ENCODE data around the gene STEAP4.

STEAP4 gene

GRCh38 chr7:88306590-88307048 is at the start of gene STEAP4:
Gene STEAP4, minus strand, starts transcription at chr7:88306894. Its CDS starts 22,625 bp downstream, at chr7:88284269.
- in situ Hi-C loops (cut with HindIII; ENCODE audit: low pct_unique_long_range_greater_than_20kb, low sequenced_read_pairs), result no loop called here
- peak; percentile 17 to 83 for DNase-seq (ENCODE audit: low read depth in 1 of 2, low spot score in 1 of 2)
- no peak for TF ChIP-seq JUND (IDR thresholded peaks at IDR 0.05; ENCODE audit: low read depth)

DNA sequence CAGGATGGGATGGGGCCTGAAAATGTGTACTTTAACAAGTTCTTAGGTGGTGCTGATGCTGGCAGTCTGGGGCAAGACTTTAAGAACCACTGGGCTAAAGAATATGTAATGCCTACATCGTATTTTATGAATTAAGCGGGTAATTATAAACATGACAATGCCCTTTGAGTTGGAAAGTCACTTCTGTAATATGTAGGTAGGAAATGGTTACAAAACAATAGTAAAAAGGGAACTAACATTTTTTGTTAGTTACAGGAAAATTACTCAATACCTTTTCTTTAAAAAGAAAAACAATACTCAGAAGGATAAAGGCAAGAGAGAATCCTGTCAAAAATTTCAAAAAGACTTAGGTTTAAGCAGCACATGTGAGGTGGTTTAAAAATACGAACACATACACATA is 48.3 kb upstream of the STEAP4 start:
- in situ Hi-C loops (cut with HindIII; ENCODE audit: low pct_unique_long_range_greater_than_20kb, low sequenced_read_pairs), result no loop called here
- DNase-seq (ENCODE audit: low read depth in 1 of 2, low spot score in 1 of 2), result no peak

DNA sequence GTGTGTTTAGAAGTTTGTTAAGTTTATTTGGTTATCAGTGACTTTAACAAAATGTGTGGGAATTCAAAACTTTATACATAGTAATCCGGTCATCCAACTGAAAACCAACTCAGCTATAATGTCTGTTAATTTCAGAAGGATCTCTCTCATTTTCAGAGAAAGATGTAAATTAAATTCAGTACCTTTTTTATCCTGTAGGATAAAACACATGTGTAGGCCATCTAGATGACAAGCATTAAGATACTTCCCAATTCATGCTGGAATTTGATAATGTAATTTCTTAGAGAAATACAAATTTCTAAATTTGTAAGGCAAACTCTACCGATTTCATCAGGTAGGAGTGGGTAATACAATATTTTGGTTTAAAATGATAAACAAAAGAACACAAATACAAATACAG is 43.4 kb upstream of the STEAP4 start:
- in situ Hi-C loops (cut with HindIII; ENCODE audit: low pct_unique_long_range_greater_than_20kb, low sequenced_read_pairs), result no loop called here
- no peak for DNase-seq (ENCODE audit: low read depth in 1 of 2, low spot score in 1 of 2)
- TF ChIP-seq JUND (IDR thresholded peaks at IDR 0.05; ENCODE audit: low read depth), result no peak

More for the DNA sequence above, 48.3 kb upstream of the STEAP4 start:
- no peak for TF ChIP-seq JUND (IDR thresholded peaks at IDR 0.05; ENCODE audit: low read depth)

DNA sequence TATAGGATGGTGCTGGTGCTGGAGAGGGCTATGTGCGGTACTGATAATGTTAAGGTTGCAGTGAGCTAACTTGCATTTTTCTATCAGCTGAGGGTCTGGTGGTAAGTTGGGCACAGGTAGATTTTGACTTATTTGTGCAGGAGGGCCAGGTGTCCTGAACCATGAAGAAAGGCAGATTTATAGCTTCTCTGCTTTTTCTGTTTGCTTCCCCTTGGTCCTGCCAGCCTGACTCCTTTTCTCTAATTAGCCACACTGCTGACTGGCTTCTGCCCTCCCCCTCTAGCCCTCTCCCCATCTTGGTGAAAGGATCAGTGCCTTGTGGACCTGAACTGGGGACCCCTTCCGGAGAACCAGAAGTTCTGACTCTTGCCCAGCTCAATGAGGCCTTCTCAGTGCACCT is 40.8 kb upstream of the STEAP4 start:
- in situ Hi-C loops (cut with HindIII; ENCODE audit: low pct_unique_long_range_greater_than_20kb, low sequenced_read_pairs), result no loop called here
- DNase-seq (ENCODE audit: low read depth in 1 of 2, low spot score in 1 of 2), result no peak
- TF ChIP-seq JUND (IDR thresholded peaks at IDR 0.05; ENCODE audit: low read depth), result no peak

GRCh38 chr7:88347090-88347489 is 40.4 kb upstream of the STEAP4 start:
- no peak for DNase-seq (ENCODE audit: low read depth in 1 of 2, low spot score in 1 of 2)
- no peak for TF ChIP-seq JUND (IDR thresholded peaks at IDR 0.05; ENCODE audit: low read depth)
- in situ Hi-C loops (cut with HindIII; ENCODE audit: low pct_unique_long_range_greater_than_20kb, low sequenced_read_pairs), result no loop called here

GRCh38 chr7:88346357-88346756 is 39.7 kb upstream of the STEAP4 start:
- no peak for DNase-seq (ENCODE audit: low read depth in 1 of 2, low spot score in 1 of 2)
- TF ChIP-seq JUND (IDR thresholded peaks at IDR 0.05; ENCODE audit: low read depth), result no peak
- in situ Hi-C loops (cut with HindIII; ENCODE audit: low pct_unique_long_range_greater_than_20kb, low sequenced_read_pairs), result no loop called here

GRCh38 chr7:88344956-88345832 is 38.5 kb upstream of the STEAP4 start:
- in situ Hi-C loops (cut with HindIII; ENCODE audit: low pct_unique_long_range_greater_than_20kb, low sequenced_read_pairs), result no loop called here
- no peak for TF ChIP-seq JUND (IDR thresholded peaks at IDR 0.05; ENCODE audit: low read depth)
- DNase-seq (ENCODE audit: low read depth in 1 of 2, low spot score in 1 of 2), result no peak

DNA sequence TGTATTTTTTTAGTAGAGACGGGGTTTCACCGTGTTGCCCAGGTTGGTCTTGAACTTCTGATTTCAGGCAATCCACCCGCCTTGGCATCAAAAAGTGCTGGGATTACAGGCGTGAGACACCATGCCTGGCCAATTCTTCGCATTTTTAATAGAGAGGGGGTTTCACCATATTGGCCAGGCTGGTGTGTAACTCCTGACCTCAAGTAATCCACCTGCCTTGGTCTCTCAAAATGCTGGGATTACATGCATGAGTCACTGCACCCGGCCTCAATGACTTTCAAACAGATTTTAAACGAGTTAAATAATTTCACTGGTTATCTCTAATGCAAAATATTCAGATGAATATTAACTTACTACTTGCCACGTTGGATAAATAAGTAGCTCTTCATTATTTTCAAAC is 37.6 kb upstream of the STEAP4 start:
- in situ Hi-C loops (cut with HindIII; ENCODE audit: low pct_unique_long_range_greater_than_20kb, low sequenced_read_pairs), result no loop called here
- no peak for TF ChIP-seq JUND (IDR thresholded peaks at IDR 0.05; ENCODE audit: low read depth)
- no peak for DNase-seq (ENCODE audit: low read depth in 1 of 2, low spot score in 1 of 2)

- DNase-seq (ENCODE audit: low read depth in 1 of 2, low spot score in 1 of 2), result no peak
- in situ Hi-C loops (cut with HindIII; ENCODE audit: low pct_unique_long_range_greater_than_20kb, low sequenced_read_pairs), result no loop called here
- TF ChIP-seq JUND (IDR thresholded peaks at IDR 0.05; ENCODE audit: low read depth), result no peak
Observed at GRCh38 chr7:88339195-88339922, 32.7 kb upstream of the STEAP4 start.

GRCh38 chr7:88338503-88338902 is 31.8 kb upstream of the STEAP4 start:
- in situ Hi-C loops (cut with HindIII; ENCODE audit: low pct_unique_long_range_greater_than_20kb, low sequenced_read_pairs), result no loop called here
- no peak for DNase-seq (ENCODE audit: low read depth in 1 of 2, low spot score in 1 of 2)
- no peak for TF ChIP-seq JUND (IDR thresholded peaks at IDR 0.05; ENCODE audit: low read depth)

DNA sequence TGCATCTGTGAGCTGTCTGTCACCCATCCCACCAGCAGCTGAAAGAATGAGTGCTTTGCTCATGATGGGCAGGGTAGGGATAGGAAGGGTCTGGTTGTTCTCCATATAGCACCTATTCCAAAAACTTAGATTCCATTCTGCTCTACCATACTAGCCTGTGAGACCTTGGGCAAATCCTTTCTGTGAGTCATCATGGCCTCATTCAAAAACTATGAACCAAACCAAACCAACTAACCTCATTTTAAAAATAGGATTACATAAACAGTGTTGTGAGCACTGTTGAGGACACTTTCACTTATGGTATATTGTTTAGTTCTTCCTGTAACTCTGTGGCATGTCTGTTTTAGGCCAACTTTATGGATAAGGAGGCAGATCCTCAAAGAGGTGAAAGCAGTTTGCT is 30.9 kb upstream of the STEAP4 start:
- no peak for TF ChIP-seq JUND (IDR thresholded peaks at IDR 0.05; ENCODE audit: low read depth)
- in situ Hi-C loops (cut with HindIII; ENCODE audit: low pct_unique_long_range_greater_than_20kb, low sequenced_read_pairs), result no loop called here
- no peak for DNase-seq (ENCODE audit: low read depth in 1 of 2, low spot score in 1 of 2)

- in situ Hi-C loops (cut with HindIII; ENCODE audit: low pct_unique_long_range_greater_than_20kb, low sequenced_read_pairs), result no loop called here
- no peak for TF ChIP-seq JUND (IDR thresholded peaks at IDR 0.05; ENCODE audit: low read depth)
- DNase-seq (ENCODE audit: low read depth in 1 of 2, low spot score in 1 of 2), result no peak
Observed at GRCh38 chr7:88331322-88331721, 24.6 kb upstream of the STEAP4 start.
